GM21526 (cell line): ENCODE results near the gene MMP14.

Experiments
- ATAC-seq: cut with Tn5 transposase; IDR thresholded peaks from one replicate; pipeline ENCODE4 v1.9.1; 2021; ENCODE audit warnings: moderate library complexity; ENCODE audit not compliant: unreplicated experiment, low FRiP score

Gene MMP14

DNA sequence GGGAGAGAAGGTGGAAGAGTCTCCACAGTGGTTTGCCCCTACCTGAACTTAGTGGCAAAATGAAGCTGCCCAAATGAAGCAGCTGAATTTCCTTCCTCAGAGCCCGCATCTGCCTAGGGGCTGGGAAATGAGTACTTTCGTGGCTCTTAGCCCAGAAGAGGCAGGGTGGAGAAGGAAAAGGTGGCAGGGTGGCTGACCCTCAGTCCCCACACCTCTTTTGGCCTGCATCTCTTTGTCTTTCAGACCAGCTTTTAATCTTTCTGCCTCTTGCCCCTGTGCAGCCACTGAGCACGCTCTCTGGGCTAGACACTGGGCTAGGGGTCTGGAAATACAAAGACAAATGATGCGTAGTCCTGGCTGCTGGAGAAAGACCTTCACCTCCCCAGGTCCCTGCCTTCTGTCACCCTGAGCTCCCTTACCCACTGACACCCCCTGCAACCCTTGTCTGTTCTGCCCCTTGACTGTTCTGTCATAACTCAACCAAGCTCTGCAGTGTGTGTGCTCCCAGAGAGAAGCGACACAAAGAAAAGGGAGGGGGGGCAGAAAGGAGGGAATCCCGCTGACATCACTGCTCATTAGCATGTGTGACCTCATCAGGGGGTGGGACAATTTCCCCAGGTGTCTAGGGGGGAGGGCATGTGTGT lies 46.3 kb downstream of the MMP14 start:
- no peak for ATAC-seq

DNA sequence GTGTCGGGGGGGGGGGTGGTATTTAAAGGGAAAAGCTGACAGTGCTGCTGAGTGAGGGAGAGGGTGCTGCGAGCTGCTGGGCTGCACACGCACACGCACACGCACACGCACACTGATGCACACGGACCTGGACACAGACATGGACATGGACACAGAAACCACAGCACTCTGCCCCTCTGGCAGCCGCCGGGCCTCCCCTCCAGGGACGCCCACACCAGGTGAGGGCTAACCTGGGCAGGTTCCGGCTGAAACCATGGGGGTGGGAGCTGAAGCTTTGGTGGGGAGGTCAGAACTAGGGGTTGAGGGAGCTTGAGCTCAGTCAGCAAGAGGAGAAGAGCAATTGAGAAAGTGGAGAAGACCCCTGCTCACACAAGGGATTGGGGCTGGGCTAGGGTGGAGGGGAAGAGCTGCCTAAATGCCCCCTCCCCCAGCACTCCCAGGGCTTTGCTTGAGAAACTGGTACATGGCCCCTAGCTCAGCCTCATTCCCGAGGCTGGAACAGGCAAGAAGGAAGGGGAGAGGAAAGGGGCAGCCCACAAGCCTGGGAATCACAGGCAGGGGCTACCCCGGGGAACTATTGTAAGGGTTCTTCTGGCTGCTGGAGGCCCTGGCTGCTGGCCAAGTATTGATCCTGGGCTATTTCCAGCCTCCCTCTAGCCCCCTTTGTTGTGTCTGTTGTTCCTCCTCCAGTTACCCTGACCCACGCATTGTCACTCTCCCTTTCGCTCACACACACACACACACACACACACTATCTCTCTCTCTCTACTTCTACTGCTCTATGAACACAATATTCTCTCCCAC lies 47.0 kb downstream of the MMP14 start, which contains the start of gene REM2:
TSS of gene REM2 (plus strand) at position 50 of the 804 bp plus-strand sequence. CDS start at position 116, 66 bp downstream.
- ATAC-seq = no peak

DNA sequence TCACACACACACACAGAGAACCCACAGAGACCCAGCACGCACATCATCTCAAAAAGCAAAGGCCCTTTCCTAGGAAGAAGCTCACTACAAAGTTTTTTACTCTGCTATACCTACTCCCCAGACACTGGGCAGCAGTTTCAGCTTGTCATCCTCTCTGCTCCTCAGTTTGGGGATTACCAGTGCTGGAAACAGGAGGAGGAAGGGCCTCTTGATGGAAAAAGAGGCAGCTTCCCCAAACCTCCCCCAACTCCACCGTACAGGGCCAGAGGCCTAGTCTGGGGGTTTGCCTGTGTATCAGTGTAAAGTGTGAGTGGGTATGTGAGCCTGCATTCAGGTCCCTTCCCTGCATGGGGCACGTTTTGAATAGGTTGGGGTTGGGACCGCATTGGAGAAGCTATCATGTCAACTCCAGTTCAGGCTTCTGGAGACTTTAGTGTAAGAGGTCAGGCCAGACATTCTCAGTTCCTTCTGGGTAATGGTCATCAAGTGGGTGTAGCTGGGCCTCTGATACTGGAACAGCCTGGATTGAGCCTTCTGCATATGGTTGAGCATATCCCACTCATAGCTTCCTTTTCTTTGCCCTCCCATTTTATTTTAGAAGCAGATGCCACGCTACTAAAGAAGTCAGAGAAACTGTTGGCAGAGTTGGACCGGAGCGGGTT lies 47.8 kb downstream of the MMP14 start:
- ATAC-seq = no peak

DNA sequence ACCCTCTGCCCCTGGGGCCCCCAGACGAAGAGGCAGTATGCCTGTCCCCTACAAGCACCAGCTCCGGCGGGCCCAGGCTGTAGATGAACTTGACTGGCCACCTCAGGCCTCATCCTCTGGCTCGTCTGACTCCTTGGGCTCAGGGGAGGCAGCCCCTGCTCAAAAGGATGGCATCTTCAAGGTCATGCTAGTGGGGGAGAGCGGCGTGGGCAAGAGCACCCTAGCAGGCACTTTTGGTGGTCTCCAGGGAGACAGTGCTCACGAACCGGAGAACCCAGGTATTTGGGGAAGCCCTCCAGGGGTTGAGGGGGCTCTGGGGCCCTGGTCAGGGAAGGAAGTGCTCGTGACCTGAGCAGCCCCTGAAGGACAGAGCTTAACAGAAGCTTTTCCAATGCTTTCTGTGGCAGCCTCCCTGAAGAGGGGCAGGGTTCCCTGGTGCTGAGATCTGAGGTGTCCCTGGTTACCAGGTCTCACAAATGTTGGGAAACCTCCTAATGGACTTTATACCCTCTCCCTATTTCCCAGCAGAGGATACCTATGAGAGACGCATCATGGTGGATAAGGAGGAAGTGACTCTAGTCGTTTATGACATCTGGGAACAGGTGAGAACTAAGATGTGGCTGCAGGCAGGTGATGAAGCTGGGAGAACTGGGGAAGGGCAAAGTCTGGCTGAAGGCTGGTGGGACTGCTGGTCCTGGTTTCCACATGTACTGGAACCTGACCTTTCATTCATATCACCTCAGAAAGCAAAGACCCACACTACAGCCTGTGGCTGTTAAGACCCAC lies 48.5 kb downstream of the MMP14 start:
- no peak for ATAC-seq

DNA sequence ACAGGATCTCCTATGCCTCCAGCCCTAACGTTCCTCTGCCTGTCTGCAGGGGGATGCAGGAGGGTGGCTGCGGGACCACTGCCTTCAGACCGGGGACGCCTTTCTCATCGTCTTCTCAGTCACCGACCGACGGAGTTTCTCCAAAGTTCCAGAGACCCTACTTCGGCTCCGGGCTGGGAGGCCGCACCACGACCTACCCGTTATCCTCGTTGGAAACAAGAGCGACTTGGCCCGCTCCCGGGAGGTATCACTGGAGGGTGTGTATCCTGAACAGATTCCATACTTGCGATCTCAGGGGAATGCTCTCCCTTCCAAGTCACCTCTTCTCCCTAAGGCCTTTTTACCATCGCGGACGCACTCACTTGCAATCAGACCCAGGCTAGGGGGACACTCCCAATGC lies 49.6 kb downstream of the MMP14 start:
- ATAC-seq = no peak

DNA sequence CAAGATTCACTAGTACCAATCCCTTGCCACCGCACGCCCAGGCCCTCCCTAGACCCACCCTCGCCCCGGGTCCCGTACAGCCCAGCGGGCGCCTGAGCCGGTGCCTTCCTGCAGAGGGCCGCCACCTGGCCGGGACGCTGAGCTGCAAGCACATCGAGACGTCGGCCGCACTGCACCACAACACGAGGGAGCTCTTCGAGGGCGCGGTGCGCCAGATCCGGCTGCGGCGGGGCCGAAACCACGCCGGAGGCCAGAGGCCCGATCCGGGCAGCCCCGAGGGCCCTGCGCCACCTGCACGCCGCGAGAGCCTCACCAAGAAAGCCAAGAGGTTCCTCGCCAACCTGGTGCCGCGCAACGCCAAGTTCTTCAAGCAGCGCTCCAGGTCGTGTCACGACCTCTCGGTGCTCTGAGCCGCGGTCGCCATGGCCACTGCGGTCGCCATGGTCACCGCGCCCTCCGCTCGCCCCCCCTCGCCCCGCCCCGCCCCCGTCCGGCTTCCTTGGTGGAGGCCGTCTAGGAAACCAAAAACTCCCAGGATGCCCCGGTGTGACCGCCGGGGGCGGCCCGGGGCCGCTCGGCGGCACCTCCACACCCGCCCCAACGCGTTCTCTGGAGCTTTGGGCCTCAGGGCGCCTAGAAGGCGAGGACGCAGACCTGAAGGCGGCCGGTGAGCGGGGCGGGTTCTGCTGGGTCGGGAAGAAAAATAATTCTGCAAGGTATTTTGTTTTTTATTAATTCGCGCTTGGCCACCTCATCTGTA lies 50.3 kb downstream of the MMP14 start:
- ATAC-seq = peak; percentile 38

DNA sequence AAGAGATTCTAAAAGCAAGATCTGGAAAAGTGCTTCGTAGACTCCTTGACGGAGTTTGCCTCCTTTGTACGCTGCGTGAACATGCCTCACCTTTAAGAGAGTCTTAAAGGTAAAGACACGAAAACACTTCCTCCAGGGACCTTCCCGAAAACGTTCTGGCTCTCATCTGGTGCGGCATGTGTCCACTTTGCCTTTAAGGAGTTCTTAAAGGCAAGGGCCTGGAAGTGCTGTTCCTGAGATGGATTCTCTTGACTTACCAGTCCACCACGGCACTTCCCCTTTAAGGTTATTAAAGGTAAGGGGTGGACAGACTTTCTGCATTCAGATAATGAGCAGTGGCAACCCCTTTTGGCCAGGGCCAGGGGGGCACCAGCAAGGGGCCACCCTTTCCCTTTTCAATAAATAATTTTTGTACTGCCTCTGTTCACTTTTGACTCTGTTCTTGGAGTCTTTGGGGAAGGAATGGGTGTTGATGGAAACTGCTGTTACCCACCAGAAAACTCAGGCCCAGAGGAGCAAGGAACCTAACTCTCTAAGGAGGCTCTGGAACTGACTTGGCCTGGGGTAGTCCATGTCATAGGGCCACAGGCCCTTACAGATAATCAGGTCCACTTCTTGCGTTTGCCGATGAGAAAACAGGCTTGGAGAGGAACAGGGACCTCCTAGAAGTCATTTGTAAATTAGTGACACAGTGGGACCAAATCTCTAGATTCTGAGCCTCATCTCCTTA lies 51.0 kb downstream of the MMP14 start:
- peak; percentile 33 for ATAC-seq

DNA sequence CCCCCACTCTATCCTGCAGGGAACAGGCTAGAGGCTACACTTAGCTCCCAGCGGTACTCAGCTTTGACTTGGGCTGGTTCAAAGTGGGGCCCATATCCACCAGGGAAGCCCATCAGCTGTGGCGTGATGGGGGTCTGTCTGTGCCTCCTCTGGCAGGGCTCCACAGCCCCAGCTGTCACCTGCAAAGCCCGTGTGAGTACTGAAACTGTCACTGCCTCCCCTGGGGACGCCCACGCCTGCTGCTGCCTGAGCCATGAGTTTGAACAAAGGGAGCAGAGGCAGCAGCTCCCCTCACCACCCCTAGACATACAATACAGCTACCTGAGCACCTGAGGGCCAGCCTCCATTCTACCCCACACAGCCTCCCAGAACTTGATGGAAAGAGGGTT lies 51.6 kb downstream of the MMP14 start:
- ATAC-seq = peak; percentile 37

DNA sequence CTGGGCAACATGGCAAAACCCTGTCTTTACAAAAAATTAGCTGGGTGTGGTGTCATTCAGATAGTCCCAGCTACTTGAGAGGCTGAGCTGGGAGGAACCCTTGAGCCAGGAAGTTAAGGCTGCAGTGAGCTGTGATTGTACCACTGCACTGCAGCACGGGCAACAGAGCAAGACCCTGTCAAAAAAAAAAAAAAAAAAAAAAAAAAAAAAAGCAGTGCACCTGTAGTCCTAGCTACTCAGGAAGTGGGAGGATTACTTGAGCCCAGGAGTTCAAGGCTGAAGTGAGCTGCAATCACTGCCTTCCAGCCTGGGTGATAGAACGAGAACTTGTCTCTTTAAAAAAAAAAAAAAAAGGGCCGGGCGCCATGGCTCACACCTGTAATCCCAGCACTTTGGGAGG lies 52.3 kb downstream of the MMP14 start:
- no peak for ATAC-seq

DNA sequence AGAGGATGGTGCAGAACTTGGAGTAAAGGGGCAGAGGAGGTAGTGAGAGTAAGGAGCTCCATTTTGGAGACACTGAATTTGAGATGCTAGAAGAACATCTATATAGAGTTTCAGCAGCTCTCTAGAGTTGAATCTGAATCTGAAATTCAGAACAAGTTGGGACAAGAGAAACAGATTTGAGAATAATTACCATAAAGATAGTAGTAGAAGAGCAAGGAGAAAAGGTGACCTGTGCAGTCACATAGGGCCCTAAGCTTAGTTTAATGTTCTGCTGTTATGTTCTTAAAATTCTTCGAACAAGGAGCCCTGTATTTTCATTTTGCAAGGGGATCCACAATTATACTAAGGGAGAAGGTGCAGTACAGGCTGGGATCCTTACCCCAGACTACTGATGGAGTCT lies 54.0 kb downstream of the MMP14 start:
- no peak for ATAC-seq

DNA sequence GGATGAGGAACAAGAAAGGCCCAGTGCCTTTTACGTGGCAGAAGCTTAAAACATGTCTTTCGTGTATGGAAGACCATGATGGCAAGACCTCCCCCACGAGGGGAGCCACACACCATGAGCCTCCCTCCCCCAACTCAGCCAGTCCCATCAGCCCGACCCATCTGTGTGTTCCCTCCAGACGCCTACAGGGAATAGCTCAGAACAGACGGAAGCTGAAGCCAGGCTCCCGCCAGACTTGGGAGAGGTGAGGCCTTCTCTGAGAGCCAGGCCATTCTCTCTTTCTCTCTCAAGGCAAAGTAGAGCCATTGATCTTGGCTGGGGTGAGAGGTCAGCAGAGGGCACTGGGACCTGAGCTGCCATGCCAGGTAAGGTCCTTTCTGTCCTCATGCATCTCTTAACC lies 56.1 kb downstream of the MMP14 start:
- no peak for ATAC-seq

DNA sequence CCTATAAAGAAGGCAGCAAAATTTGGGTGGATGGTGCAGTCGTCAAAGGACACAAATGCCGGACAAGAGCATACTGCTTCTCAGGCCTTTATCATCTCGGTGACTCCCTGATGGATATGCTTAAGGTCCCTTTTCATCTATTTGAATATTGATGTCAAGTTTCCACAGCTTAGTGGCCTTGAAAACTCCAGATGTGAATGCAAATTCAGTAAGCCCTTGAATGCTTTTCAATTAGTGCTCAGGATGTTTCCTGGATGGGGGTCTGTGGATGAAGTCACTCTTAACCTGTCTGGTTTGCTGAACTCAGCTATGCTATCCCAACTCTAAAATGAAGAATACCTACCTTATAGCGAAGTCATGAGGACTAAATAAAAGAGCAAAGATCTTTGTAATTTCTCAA lies 57.3 kb downstream of the MMP14 start:
- no peak for ATAC-seq

DNA sequence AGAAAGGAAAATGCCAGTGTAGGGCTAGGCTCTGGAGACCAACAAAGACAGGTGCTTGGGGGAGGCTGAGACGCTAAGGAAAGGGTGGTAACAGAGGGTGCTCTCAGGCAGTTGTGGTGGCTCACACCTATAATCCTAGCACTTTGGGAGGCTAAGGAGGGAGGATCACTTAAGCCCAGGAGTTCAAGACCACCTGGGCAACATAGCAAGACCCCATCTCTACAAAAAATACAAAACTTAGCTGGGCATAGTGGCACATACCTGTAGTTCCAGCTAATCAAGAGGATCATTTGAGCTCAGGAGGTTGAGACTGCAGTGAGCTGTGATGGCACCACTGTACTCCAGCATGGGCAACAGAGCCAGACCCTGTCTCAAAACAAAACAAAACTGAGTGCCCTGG lies 59.0 kb downstream of the MMP14 start:
- ATAC-seq = no peak

DNA sequence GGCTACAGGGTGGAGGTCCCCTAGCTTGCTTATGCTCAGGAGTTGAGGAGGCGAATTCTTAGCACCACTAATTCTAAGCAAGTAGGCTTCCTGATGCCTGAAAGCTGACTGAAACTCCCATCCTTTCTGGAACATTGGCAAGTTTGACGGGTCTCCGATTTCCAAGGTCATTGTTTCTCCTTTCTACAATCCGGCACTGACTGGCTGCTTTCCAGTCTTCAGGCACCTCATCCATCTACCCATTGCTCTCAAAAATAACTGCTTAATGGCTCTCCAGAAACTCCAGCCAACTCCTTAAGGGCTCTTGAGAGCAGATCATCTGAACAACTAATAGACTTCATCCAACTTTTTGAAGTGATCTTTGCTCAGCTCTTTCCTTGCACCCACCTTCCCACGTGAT lies 60.0 kb downstream of the MMP14 start:
- no peak for ATAC-seq

DNA sequence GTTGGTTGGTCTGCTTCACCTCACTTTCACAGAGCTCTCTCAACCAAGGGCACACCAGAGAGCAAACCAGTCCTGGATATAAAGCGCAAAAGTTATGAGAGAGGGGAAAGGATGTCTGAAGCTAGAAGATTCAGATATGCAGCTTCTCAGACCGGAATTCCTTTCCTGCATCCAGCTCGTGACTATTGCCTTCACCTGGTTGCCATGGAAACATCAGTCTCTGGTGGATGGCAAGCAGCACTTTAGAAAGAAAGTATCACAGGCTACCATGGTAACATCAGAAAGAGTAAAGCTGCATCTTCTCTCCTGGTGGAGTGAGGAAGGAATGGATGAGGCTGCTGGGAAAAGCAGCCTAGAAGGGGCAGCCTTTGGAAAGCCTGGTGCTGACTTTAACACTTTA lies 60.4 kb downstream of the MMP14 start:
- no peak for ATAC-seq

DNA sequence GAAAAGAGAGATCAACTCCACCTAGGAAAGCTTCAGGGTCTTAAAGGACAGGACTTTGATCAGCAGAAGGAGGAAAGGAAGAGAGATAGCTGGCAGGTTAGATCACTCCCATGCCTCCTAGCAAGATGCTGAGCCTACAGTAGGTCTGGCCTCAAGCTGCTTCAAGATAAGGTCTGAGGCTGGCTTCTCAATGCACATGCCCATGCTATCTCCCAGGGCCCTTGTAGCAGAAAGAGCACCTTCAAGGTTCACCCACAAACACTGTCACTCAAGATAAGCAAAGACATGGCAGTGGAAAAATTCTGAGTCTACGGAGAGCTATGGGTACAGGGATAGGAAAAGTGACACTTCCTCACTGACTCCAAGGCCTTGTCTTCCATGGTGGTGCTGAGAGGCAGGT lies 61.0 kb downstream of the MMP14 start:
- no peak for ATAC-seq
